ENCODE measurements around the gene SFXN3.

The SFXN3 gene

DNA sequence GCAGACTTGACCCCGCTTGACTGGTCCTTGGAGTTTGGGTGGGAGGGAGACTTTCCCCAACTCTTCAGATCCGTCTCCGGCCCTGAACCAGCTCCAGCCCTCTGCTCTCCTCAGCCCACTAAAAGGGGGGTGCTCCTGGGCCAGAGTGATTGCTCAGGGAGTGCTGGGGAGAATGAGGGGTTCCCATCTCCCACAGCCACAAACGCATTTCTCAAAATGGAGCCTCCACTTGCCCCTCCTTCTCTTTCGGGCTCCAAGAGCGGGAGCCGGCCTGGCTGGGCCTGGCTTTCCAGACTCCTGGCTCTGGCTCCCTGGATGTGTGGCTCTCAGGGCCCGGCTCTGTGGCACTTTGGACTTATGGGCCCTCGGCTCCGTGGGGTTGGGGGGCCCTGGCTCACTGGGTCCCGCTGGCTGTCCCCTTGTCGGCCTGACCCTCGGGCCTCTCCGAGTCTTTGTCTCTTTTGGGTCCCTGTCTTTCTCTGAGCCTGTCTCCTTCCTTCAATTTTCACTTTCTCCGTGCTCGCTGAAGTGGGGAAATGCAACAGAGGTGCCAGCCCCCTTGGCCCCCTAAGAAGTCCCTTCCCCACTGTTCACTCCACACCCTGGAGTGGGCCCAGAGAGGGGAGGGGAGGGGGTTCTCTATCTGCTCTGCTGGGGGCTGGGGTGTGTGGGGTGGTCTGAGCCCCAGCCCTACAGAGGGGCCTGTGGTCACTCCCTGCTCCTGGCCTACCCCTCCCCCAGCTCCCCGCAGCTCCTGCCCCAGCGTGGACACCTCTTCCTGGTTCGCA lies 30.7 kb upstream of the SFXN3 start:
- DNase-seq (ENCODE audit: low read depth in 2 of 2), result no peak

DNA sequence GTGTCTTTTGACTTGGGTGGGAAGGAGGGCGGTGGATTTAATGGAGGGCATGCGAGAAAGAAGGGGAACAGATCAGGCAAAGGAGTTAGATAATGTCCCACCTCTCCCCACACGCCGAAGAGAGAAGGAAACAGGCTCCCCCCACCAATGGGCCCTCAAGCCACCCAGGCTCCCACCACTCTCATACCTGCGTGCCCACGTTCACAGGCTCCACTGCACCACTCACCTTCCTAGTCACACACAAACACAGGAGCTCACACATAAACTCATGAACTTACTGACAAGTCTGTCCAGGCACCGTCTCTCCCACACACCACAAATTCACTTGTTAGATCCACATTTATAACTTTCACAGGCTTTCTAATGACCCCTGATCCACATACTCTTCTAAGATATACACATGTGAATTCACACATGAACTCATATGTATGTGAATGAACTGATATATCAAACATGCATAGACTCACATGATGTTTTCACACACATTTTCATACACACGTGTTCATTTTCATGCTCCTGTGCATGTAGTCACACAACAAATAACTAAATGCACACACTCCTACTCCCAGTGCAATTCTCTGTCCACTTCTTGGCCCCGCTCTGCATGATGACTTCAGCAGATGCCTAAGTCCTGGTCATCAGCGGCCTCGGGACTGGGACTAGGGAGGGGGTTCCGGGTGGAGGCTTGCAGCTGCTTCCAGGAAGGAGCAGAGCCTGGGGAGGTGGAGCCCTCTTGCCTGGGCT lies 29.9 kb upstream of the SFXN3 start:
- no peak for DNase-seq (ENCODE audit: low read depth in 2 of 2)

DNA sequence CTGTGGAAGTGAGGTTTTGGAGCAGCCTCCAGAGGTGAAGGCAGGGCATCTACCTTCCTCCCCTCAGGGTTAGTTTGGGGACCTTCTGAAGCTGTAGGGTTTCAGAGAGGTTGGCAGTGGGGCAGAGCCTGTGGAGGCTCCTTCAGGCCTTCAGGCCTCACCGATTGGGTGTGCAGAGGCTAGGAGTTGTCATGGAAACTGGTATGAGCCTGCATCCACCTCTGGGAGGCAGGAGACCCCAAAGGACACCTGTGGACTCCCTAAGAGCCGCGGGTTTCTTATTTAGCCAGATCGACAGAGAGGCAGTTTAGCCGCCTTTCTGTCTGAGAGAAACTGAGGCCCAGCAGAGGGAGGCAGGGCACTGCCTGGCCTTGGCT lies 29.4 kb upstream of the SFXN3 start:
- DNase-seq (ENCODE audit: low read depth in 2 of 2), result no peak

DNA sequence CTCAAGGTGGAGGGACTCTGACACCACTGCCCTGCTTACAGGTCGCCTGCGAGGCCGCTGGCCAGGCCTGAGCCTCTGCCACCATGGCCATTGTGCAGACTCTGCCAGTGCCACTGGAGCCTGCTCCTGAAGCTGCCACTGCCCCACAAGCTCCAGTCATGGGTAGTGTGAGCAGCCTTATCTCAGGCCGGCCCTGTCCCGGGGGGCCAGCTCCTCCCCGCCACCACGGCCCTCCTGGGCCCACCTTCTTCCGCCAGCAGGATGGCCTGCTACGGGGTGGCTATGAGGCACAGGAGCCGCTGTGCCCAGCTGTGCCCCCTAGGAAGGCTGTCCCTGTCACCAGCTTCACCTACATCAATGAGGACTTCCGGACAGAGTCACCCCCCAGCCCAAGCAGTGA lies 28.6 kb upstream of the SFXN3 start:
- DNase-seq (ENCODE audit: low read depth in 2 of 2), result no peak

DNA sequence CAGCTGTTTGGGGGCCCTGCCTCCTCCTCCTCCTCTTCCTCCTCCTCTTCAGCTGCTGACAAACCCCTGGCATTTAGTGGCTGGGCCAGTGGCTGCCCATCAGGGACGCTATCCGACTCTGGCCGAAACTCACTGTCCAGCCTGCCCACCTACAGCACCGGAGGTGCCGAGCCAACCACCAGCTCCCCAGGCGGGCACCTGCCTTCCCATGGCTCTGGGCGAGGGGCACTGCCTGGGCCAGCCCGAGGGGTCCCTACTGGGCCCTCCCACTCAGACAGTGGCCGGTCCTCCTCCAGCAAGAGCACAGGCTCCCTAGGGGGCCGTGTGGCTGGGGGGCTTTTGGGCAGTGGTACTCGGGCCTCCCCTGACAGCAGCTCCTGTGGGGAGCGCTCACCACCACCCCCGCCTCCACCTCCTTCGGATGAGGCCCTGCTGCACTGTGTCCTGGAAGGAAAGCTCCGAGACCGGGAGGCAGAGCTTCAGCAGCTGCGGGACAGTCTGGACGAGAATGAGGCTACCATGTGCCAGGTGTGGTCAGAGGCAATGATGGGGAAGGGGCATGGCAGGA lies 27.3 kb upstream of the SFXN3 start:
- DNase-seq (ENCODE audit: low read depth in 2 of 2), result no peak

DNA sequence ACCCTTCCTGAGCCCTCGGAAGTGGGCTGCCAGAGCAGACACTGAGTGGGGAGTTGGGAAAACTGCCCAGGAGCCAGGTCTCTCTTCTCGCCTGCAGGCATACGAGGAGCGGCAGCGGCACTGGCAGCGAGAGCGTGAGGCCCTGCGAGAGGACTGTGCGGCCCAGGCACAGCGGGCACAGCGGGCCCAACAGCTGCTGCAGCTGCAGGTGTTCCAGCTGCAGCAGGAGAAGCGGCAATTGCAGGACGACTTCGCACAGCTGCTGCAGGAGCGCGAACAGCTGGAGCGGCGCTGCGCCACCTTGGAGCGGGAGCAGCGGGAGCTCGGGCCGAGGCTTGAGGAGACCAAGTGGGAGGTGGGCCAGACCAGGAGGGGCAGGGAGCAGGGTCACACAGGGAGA lies 25.7 kb upstream of the SFXN3 start:
- no peak for DNase-seq (ENCODE audit: low read depth in 2 of 2)

DNA sequence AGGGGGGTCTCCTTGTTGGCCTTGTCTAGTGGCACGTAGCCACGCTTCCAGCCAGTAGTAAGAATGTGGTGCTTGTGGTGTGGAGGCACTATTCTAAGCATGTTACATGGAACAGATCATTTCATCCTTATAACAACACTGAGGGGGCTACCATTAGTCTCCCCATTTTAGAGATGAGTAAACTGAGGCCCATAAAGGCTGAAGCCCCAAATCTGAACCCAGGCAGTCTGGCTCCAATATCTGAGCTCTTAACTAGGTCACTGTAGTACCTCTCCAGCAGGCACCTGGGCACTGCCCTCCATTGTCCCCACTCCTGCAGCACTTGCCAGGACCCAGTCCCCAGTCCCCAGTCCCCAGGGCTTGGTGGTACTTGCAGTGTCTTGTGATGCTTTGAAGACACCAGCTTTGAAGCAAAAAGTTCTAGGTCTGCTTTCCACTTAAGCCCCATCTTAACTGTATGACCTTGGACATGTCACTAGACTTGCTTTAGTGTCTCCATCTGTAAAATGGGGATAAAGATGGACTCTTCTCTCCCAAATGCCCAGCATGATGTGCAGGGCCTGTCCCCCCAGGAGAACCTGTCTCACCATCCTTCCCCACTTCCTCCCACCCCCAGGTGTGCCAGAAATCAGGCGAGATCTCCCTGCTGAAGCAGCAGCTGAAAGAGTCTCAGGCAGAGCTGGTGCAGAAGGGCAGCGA lies 25.0 kb upstream of the SFXN3 start:
- DNase-seq (ENCODE audit: low read depth in 2 of 2), result no peak

DNA sequence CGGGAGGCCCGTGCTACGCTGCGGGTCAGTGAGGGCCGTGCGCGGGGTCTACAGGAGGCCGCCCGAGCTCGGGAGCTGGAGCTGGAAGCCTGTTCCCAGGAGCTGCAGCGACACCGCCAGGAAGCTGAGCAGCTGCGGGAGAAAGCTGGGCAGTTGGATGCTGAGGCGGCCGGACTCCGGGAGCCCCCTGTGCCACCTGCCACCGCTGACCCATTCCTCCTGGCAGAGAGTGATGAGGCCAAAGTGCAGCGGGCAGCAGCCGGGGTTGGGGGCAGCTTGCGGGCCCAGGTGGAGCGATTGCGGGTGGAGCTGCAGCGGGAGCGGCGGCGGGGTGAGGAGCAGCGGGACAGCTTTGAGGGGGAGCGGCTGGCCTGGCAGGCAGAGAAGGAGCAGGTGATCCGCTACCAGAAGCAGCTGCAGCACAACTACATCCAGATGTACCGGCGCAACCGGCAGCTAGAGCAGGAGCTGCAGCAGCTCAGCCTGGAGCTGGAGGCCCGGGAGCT lies 24.4 kb upstream of the SFXN3 start:
- no peak for DNase-seq (ENCODE audit: low read depth in 2 of 2)

DNA sequence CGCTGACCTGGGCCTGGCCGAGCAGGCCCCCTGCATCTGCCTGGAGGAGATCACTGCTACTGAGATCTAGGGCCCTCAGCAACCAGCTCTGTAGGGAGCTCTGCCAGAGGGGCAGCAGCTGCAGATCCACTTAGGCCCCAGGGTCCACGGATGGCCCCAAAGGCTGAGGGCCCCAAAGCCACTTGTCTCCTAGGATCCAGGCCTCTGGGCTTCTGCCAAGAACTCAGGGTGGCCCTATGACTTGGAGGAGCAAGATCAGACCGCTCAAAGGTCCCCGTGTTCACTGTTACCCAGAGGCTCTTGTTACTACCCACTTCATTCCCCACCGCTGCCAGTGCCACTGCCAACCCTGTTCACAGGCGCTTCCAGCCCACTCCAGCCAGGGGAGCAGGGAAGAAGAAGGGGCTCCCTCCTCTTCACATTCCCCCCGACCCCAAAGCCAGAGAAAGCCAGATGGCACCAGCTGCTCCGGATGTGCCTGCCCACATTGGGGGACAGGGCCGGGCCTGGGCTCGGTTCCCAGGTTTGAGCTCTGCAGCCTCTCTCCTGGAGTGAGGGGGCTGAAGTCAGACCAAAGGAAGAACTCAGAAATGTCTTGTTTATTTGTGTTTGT lies 23.8 kb upstream of the SFXN3 start:
- no peak for DNase-seq (ENCODE audit: low read depth in 2 of 2)

DNA sequence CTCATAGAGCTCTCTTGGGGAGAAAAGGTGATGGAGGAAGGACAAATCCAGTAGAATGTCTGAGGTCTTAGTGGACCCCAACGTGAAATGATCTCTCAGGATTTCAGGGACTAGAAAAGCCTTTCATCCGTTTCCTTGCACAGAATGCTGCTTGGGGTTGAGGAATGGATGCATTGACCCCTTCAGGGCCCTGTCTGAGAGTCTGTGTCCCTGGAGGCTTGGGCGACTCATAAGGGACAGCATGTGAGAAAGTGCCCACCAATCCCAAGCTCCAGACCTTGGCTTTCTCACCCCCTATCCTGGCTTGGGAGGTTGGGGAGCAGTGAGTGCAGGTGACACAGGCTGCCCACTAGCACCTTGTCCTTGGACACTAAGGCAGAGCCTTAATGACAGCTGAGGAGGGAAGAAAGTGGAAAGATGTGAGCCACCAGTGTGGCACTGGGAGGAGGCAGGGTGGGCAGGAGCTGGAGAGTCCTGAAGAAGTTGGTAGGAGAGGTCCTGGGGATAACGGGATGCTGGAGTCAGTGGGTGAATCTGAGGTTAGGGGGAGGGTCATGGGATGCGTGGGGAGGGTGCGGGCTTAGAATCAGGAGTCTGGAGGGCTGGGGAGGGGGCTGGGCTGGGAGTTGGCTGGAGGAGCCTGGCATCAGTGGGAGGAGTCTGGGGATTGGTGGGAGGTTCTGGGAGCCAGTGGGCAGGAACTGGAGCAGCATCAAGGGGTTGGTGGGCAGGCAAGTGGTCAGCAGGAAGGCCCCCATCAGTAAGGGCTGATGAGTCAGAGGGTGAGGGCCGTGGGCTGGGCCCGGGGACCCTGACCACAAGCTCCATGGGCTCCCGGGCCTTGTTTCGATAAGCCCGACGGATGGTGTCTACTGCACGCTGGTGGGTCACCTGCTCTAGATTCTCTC lies 22.9 kb upstream of the SFXN3 start:
- no peak for DNase-seq (ENCODE audit: low read depth in 2 of 2)

DNA sequence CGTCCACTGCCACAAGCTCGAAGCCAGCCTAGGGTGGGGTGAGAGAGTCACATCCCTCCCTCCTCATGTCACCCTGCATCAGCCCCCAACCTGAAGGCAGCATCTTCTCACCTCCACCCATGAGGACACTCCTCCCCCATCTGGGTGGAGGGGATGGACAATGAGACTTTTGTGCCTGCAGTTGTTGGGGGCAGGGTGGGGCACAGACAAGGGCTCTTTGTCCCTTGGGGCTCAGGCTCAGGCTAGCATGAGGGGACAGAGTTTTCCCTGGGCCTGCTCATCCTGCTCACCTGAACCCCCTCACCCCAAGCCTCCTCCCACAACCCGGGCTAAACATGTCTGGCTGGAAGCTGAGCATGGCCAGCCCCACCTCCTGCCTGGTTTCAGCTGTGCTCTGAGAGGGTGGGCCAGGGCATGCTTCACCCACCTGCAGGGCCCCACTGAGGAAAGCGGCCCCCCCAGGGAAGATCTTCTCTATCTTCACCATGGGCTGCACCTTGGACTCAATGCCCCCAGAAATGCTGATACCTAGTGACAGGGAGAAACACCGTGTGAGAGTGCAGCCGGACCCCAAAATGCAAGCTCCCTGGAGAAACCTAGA lies 22.1 kb upstream of the SFXN3 start:
- DNase-seq (ENCODE audit: low read depth in 2 of 2), result no peak

DNA sequence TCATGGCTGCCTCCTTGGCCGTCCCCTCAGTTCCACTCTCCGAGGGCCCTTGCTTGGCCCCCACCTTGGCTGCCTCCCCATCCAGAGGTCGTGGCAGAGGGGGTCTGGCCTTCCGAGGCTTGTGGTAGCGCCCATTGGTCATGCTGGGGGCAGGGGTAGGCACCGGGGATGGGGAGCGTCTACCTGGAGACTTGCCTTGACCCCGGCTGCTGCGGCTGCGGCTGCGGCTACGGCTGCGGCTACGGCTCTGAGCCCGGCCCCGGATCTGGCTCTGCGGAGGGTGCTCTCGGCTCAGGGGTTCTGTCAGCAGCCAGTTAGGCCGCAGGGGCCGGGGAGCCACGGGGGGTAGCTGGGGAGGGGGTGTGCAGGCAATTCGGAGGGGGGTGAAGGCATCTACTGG lies 20.7 kb upstream of the SFXN3 start:
- DNase-seq (ENCODE audit: low read depth in 2 of 2), result no peak

DNA sequence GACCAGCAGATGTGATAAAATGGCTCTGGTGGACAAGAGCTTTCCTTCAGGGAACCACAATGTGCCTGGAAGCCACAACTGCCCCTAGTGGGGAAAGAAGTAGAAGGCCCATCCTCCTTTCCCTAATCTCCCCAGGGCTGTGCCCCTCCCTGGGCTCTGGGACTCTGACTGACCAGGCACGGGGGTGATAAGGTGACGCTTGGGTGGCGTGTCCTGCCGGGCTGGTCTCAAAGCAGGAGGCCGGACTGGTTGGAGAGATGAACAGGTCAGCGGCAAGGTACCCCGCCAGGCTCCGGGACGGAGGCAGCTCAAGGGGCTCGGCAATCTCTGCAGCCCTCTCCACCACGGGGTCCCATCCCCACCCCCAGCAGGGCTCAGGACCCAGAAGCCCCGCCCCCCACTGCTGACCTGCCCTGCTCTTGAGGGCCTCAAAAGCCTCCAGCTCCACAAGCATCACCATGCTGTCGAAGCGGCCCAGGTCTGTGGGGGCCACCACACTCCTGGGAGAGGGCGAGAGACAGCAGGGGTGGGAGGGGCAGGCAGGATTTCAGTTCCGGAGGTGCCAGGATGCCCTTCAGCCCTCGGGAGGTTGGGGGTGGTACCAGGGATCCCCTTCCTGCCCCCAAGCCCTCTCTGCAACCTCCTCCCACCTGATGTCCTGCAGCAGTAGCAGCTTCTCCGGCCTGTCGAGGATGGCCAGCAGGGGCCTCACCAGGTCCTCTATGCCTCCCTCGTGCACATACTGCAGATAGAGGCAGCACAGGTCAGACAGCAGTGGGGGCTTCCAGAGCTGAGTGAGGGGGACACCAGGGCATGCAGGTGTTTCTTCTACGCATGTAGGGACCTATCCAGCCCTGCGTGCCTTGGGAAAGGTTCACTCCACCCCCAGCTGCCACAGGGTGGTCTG lies 19.3 kb upstream of the SFXN3 start:
- no peak for DNase-seq (ENCODE audit: low read depth in 2 of 2)

DNA sequence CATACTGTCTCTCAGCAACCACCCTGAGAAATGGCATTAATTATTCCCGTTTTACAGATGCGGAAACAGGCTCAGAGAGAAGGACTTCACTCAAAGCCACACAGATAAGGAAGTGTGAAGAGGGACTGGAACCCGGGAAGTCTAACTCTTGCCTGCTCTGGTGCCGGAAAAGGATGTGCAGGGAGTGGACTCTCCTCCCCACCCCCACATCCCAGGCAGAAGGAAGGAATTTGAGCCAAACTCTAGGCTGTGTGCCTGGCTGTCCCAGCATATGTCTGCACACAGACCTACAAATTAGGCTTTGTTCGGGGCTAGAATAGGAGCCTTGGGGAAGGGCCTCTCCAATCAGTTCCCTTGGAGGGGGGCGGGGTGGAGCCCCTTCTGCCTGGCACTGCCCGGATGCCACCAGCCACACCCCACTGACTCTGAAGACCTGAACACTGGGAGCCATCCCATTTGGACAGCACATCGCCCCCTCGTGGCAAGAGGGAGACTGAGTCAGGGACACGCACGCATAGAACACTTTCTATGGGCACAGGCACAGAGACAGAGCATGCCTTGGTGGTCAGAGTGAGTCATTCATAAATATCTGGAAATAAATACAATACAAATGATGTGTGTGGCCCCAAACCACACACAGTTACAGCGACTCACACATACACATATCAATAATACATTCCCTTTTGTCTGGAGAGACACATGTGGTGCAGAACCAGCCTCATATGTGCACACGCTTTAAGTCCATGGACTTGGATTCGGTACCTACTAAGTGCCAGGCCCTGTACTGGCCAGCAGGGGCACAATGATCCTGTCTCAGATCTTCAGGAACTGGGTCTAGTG lies 18.3 kb upstream of the SFXN3 start:
- peak; percentile 76 to 79 for DNase-seq (ENCODE audit: low read depth in 2 of 2)

DNA sequence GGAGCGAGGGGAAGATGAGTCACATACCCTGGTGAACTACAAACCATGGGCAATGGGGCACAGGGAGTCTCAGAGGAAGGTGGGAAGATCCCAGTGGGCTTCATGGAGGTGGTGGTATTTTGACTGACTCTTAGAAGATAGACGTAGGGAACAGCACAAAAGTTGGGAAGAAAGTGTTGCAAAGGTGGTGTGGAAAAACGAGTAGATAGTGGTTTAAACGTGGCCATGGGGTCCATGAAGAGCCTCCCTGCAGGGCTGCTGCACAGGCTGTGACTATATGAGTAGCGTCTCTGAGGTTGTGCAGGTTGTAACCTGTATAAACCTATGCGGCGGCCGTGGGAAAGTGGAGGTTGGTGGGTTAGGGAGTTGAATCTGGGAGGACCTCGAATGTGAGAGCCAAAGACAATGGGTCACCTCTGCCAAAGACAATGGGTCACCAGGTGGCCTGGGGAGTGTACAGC lies 17.6 kb upstream of the SFXN3 start:
- DNase-seq (ENCODE audit: low read depth in 2 of 2), result no peak

DNA sequence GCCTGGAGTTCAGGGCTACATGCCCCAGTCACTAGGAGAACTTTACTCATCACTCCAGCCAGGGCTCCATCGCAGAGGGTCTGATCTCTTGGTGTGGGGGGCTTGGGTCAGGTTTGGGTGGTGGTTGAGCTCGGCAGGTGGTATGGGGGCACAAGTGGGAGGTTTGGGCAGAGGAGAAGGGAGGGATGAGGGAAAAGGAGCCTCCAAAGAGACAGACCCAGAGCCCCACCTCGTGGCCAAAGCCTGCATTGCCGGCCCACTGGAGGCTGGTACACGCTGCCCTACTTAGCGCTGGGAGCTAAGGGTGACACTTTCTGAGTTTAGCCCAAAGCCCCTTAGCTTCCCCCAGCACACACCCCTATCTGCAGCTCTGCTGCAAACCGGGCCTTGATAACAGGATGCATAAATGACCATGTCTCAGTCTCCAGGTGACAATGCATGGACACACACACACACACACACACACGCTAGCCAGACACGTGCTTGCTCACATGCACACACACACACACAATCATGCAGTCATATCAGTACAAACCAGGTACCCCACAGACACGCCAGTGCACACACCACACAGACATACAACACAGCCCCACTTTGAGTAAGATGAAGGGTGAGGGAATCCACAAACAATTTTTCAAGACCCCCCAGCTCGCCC lies 16.7 kb upstream of the SFXN3 start:
- peak; percentile 71 to 85 for DNase-seq (ENCODE audit: low read depth in 2 of 2)

DNA sequence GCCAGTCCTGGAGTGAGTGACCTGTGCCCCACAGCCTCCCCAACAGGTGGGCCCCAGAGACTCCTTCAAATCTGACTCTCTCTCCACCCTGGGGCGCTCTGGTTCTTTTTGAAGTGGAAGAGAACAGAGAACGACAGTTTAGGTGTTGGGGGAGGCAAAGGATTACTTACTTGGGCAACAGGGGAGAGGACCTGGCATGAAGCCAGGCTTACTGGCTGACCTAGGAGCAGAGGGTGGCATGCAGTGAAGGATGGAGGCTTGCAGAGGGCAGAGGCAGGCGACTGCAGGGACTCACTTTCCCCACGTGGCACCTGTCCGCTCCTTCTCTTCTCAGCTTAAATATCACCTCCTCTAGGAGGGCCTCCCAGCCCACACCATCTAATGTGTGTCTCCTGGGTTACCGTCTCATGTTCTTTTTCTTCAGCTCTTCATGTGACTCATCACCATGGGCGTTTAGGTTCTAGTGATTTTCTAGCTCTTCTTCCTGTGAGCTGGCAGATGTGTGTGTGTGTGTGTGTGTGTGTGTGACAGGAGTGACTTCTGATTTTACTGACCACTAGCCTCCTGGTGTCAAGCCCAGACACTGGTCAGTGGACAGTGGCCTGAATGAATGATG lies 16.0 kb upstream of the SFXN3 start:
- no peak for DNase-seq (ENCODE audit: low read depth in 2 of 2)

Measured in stimulated activated CD4-positive, alpha-beta T cell treated with anti-CD3 and anti-CD28 coated beads, Interleukin-4, amount 100 ng/mL, for 48 hours (primary cell).